HG03139 (cell line): ENCODE measurements around the gene CDC42EP3.

Source experiments
- ATAC-seq: cut with Tn5 transposase; IDR thresholded peaks from one replicate; pipeline ENCODE4 v1.9.1; 2021; ENCODE audit not compliant: unreplicated experiment

CDC42EP3 gene

DNA sequence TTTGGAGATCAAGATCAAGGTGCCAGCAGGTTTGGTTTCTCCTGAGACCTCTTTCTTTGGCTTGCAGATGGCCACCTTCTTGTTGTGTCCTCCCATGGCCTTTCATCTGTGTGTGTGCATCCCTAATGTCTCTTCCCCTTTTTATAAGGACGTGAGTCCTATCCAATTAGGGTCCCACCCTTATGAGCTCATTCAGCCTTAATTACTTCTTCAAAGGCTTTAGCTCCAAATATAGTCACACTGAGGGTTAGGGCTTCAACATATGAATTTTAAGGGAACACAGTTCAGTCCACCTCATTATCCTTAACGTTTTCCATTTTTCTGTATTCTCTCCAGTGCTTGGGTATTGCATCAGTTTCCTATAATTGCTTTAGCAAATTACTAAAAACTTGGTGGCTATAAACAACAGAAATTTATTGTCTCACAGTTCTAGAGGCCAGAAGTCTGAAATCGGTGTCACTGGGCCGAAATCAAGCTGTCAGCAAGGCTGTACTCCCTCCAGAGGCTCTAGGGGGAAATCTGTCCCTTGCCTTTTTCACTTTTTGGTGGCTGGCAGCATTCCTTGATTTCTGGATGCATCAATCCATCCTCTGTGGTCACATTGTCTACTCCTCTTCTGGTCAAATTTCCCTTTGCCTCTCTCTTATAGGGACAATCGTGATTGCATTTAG is 34.1 kb downstream of the CDC42EP3 start:
- no peak for ATAC-seq

DNA sequence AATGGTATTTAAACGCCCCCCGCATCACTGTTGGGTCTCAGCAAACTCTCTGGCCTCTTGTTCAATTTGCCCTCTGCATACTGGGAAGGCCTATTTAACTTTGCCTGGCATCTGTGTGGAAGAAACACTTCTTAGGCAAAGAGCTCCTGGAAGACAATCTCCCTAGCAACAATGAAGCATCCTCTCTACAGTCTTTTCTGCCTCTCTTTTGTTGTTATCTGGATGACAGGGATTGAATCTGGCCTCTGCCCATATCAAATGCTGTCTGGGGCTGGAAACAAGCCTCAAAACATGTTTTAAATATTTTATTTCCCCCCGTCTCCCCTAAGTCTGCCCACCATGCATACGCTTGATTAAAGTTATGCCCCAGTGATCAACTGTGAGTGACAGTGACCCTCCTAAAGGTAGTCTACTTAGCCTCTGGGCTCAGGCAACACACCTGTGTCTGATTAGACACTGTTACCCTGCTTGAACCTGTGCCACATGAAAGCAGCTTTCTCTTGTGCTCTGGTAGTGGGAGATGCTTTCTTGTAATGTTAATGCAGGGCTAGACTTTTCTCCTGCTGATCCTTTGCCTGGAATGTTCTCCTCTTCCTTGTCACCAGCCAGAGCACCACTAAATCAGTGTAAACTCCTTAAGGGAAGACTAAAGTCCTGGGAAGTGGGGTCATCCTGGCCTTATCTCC is 34.9 kb downstream of the CDC42EP3 start:
- no peak for ATAC-seq

DNA sequence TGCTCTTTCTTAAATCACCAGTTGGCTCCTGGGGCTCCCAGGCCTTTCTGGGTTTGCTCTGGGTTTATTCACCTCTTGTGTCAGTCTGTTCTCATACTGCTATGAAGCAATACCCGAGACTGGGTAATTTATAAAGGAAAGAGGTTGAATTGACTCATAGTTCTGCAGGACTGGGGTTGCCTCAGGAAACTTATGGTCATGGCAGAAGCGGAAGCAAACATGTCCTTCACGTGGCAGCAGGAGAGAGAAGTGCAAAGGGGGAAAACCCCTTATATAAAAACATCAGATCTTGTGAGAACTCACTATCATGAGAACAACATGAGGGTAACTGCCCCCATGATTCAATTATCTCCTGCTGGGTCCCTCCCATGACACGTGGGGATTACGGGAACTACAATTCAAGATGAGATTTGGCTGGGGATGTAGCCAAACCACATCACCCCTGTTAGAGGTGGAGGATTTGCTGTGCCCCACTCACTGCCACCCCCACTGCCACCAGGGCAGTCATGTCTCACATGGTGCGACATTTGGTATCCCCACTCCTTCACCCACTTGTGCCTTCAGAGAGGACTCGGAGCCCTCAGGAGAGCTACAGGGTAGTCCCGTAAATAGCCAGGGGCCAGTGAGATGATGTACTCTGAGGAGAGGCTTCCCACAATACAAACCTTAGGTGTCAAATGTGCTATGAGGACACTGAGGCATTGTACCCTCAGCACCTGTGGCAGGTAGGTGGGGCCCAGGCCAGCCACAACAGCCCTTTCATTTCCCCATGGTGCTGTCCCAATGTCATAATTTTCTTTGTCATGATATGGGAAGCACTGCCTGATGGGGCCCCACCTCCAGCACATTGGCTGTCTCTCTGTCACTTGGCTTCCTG is 35.7 kb downstream of the CDC42EP3 start:
- ATAC-seq = peak; percentile 65

DNA sequence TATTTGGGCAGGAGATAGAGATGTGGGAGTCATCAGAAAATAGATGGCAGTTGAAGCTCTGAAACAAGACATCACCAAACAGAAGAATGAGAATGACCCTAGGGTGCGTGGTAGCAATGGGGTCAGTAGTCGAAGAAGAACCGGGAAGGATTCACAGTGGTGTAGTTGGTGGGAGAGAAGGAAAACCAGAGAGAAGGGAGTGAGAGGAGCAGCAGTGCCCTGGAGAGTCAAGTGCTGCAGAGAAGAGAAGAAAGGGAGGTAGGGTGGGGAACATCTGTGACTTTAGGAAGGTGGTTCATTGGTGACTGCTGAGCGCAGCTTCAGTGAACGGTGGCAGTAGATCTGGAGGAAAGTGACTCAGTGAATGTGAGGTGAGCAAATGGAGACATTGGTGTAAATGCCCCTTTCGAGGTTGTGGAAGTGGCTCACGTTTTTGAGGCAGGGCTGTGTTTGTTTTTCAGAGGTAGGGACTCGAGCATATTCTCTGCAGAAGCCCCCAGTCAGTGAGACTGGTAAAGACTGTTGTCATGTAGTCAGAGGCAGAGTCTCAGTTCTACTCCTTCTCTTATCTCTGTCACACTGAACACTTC is 36.4 kb downstream of the CDC42EP3 start:
- peak; percentile 3 for ATAC-seq

DNA sequence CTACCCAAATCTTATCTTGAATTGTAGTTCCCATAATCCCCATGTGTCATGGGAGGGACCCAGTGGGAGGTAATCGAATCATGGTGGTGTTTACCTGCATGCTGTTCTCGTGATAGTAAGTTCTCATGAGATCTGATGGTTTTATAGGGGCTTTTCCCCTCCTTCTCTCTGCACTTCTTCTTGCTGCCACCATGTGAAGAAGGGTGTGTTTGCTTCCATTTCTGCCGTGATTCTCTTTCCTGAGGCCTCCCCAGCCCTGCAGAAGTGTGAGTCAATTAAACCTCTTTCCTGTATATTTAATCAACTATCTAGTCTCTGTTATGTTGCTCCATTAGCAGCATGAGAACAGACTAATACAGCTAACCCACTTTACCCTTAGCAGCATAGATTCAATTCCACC is 37.6 kb downstream of the CDC42EP3 start:
- no peak for ATAC-seq

DNA sequence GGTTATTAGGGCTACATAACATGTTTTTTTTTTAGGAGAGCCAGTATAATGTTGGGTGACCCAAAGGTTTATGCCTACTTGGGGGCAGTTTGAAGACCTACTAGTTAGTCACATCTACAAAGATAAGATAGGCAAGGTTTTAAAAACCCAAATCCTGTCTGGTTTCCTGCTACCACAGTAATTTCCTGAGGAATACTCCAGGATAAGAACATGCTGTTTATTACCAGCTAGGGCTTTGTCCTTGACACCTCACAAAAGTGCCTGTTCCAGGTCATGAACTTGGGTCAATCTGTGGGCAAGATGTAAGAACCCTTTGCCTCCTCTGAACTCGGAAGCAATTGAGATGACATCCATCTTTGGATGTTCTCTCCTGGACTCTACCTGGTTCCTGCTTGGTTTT is 38.2 kb downstream of the CDC42EP3 start:
- ATAC-seq = no peak

DNA sequence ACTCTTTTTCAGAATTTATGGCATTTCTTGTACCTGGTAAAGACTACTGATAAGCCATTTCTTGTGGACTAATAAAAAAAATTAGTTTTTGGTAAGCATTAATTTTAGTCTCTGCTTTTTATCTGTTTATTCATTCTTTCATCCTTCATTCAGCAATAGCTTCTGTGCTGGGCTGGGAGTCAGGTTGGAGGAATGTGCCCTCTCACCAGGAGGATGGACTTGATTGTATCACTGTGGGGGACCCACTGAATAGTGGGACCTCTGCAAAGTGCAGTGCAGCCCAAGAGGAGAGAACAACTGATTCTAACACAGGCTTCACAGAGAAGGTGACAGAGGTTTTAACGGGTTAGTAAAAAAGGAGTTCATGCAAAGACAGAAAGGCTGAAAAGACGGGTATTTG is 39.1 kb downstream of the CDC42EP3 start:
- no peak for ATAC-seq

DNA sequence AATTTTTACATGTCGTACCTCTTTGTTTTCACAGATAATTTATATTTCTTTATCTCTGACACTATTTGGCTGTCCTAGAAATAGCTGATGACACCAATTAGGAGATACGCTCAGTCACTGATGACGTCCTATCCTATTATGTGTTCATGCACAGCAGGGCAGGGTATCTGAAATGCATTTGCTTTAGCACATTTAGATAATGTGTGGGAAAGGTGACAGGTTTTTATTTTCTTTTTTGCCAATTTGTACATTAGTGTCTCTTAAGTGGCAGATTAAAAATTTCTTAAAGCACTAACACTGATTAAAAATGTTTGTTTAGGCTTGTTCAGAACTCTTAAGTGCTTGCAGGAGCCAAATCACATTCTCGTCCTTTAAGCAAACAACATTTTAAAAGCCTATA is 39.7 kb downstream of the CDC42EP3 start:
- no peak for ATAC-seq

DNA sequence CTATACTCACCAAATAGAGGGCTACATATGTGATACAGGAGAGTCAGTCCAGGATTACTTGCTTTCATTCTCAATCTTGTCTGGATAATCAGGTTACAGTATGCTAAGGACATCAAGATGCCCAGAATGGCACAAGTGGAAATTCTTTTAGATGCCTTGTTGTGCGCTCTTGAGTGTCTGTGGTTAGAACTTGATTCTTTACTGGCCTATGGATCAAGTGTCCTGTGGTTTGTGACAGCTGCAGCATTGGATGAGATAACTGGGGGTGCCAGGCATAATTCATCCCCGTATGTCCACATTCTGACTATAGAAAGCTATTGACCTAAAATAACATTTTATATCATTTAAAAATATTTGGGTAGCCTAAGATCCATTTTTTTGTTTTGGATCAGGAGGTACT is 40.1 kb downstream of the CDC42EP3 start:
- ATAC-seq = no peak

DNA sequence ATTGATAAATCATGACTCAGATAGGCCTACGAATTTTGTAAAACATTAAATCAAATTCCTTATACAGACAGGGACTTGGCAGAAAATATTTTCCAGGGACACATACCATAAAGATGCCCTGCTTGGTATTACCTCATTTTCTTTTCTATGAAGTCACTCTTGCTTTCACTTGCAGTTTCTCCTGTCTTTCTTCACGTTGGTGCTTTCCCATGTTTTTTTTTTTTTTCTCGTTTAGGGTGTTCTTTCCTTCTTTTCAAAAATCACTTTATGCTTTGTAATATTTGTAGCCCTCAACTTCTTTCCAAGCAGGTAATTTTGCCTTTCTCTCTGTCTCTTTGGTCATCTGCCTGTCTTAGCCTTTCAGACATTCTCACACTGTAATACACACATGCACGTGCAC is 40.7 kb downstream of the CDC42EP3 start:
- ATAC-seq = no peak

DNA sequence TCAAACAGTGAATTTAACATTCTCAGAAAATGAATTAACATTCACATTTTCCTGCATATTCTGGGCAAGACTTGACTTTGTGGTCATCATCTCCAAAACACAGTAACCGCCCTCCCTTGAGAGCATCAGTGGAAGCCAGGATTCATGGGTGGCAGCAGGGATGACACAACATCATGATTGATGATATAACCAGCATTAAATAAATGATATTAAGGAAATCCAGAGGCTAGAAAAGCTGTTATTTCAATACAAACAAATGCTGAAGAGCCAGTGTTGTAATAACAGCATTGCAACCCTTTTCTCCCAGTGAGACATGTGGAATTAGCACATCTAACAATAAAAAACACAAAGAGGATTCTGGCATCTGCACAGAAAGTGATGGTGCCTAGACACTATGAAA is 41.1 kb downstream of the CDC42EP3 start:
- no peak for ATAC-seq

DNA sequence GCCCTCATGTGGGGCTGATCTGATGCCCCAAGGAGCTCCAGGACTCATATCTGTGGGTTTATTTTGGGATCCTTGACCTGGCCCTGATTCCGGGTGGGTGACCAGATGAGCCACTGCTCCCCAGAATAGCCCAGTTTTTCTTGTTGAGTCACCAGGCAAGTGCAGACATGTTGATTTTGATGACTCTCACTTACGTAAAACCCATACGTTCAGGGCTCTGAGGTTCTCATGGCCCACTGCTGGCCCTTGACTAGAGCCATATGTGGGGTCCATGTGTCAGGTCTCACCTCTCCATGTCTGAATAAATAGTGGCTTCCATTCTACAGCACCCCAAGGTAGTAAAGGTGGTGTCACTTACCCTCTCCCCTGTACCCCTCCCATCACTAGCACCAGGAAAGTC is 41.9 kb downstream of the CDC42EP3 start:
- no peak for ATAC-seq

DNA sequence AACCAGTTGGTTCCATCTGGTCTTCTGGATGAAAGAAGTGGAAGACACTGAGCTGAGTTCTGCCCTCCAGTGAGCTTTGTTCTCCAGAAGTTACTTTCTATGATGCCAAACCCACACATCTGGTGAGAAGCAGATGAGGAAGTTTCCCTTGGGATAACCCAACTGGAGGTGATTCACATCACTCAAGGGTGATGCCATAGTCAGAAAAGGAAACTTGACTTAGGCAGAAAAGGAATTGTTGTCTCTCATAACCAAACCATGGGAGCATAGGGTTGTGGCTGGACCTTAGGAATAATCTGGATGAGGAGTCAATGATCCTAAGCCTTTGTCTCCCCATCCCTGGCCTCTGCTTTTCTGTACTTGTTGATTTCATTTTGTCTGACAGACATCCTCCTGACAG is 43.7 kb downstream of the CDC42EP3 start:
- no peak for ATAC-seq

DNA sequence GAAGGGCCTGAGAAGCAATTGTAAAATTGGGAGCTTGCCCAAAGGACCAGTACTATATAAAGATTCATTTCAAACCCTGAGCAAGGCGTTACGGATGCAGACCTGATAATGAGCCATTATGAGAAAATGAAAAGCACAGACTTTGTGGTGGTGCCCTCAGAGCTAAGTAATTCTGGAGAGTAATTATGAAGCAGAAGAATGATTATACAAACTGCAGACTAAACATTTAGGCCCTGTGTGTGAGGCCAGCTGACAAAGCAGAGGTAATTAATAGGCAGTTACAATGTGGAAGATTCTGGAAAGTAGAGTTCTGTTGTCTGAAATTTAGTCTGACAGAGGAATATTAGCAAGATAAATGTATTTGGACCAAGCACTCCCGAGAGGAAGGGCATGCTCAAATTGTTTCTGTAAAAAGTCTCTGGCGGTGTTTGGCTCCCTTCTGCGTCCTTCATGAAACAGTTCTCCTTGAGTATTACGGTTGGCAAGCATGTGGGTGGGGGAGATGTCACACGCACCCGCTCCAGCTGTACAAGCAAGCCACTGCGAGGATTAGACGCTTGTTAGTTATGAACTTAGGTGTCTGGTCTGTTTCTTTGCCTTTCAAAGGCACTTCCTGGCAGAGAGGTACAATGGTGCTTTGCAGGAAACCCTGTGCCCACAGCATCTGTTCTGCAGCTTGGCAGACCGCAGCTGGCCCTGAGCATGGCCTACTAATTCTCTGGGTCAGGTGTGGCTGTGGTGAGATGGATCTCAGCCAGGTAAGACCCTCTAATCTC is 45.5 kb downstream of the CDC42EP3 start:
- ATAC-seq = peak; percentile 38

DNA sequence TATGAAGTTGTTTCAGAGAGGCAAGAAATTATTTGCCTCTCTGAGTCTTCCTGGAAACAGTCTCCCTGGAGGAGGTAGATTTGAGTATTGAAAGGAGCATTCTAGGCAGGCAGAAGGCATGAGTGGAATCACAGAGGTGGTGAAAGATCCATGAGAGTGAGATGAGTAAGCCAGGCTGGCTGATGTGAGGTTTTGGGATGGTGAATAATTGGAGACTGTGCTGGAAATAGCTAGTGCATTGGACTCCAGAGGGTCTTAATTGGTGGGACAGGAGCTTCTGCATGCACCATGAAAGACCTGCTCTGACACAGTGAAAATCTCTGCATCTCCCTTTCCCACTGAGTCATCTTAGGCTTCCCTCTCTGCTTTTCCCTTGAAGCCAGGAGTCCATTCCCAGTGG is 46.3 kb downstream of the CDC42EP3 start:
- no peak for ATAC-seq

DNA sequence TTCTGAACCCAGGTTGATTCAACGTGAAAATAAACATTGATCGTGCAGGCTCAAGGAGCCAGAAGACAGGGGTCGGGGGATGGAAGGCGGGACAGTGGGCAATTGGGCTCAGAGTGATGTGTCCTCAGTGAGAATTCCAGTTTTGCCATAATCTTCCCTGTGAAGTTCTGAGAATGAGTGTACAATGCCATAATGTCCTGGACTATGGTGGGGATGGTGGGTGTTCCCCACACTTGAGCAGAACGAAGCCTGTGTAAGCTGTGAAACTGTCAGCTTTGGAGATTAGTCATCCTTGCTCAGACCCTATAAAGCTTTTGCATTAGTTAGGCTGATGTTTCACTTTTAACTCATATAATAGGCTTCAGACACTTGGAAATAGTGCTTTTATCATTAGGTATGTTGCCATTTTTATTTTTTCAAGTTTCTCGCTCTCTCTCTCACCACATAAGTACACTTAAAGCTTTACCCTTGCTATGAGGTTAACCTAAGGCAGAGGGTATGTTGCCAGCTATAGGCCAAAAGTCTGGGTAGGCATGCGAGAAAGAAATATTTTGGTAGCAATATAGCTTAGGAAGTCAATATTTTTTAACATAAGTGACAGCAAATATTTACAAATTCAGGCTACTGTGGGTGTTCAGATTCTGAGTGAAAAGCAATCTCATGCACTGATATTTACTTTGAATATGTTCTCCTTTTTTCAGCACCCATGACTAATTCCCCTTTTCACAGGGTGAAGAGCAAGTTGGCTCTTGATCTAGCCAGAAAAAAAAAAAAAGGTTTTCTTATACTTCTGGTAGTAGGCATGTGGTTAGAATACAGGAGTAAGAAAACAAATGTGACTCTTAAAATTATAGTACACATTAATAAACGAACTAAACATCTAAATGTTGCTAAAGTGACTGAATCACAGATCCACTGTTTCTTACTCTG is 47.2 kb downstream of the CDC42EP3 start:
- peak; percentile 81 for ATAC-seq

DNA sequence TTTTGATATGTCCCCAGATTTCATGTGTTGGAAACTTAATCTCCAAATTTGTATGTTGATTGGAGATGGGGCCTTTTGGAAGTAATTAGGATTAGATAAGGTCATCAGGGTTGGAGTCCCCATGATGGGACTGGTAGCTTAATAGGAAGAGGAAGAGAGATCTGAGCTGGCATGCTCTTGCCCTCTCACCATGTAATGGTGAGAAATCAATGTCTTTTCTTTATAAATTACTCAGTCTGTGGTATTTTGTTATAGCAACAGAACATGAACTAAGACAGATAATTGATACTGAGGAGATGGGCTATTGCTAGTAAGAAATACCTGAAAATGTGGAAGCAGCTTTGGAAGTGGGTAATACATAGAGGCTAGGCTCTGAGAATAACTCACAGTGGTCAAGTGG is 48.0 kb downstream of the CDC42EP3 start:
- no peak for ATAC-seq

DNA sequence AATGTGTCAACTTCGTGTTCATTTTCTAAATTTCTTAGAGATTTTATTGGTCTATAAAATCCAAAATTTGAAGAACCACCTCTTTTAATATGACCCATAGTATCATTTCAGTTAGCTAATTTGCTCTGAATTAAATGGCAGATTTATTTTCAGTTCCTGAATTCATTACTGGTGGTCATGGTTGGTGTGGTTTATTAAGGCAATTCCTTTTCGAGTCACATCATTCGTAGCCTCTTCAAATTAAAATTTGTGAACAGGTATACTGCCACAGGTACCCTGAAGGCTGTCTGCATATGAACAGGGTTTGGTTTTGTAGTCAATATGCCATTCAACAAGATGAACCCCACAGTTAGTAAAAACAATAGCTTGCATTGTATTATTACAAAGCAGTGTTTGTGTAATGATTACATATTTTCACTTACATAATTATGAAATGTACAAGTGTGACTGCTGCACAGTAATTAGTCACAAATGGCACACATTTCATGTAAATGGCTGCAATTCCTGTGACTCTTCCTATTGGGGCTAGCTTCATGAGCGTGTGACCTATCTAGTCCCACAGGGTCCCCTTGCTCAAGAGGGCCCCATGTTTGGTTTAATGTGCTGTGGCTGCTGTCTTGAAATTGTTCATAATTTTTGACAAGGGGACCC is 48.9 kb downstream of the CDC42EP3 start:
- no peak for ATAC-seq

DNA sequence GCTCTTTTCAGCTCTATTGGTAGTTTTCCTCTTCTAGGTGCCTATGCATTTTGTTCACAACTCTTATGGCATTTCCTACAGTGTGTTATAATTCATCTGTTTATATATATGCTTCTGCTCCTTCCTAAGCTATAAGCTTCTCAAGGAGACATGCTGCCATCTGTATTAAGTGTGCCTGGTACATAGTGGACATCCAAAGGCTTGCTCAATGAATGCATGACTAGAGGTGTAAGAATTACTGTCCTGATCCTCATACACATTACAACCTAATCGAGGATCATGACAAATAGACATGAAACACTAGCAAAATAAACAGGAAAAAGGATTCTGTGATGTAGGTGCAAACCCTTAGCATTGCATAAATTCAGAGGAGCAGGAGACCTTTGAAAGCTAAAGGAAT is 50.2 kb downstream of the CDC42EP3 start:
- no peak for ATAC-seq
